GM10248 (cell line): ENCODE data around the gene DUOX1.
A peak's percentile ranks its signal among the peaks of the same experiment; 100 is the strongest.

Experiments used
- CTCF ChIA-PET: fragments of 300-600 bp; sonication (Branson Sonifier 250); formaldehyde crosslinking; extraction: SDS; loops from one replicate; lab custom pipeline; 2021; ENCODE audit warnings: antibody characterized with exemption; lab: Yijun Ruan, JAX
- POLR2A ChIA-PET: fragments of 350-650 bp; sonication (Branson Sonifier 250); formaldehyde crosslinking; extraction: SDS; loops from one replicate; lab custom pipeline; 2020; ENCODE audit warnings: antibody characterized with exemption; lab: Yijun Ruan, JAX
- DNase-seq: peaks from one replicate; pipeline ENCODE4 v3.0.0; 2012; ENCODE audit errors: extremely low spot score
- TF ChIP-seq, protein P1 (sequence below): IDR thresholded peaks from 2 replicates; pipeline ENCODE4 v1.5.1; 2012; ENCODE audit warnings: mild to moderate bottlenecking, low read depth; ENCODE audit errors: extremely low read depth, missing control alignments, control extremely low read depth

Gene DUOX1

DNA sequence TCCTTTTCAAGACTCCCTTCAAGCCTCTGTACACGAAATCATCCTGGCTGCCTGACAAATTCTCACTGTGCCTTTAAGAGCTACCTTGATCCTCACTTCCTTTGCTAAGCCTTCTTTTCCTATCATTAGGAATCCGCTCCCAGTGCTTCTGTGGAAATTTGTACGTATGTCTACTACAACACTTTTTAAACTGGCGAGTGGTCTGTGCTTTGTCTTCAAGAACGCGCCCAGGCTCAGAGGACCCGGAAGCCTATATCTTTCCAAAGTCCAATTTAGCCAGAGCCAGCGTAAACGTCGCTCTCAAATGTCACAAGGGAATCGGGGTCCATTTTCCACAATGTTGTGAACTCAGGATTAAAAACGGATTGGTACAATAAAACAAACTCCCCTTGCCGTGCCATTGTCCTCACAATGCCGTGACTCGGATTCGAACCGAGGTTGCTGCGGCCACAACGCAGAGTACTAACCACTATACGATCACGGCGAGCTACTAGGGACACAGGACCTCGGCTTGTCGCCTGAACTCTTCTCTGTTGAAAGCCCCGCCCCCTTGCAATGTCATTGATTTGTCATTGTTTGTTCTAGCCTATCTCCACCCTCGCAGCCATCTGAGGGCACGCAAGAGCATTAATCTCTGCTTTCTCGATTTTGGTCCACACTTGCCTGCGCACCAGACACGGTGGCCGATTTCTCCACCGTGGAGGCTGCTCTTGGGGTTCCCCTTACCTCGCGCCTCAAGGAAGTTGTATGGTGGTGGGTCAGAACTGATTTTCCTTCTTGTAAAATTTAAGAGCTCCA, 70.4 kb downstream of the DUOX1 start:
- CTCF ChIA-PET: interaction anchor here (0.9 to 5.8 kb wide), 17 partner anchors 12 to 256 kb away, joined by 3 to 49 read pairs (median 5); partner anchors contain the start of gene SHF
- POLR2A ChIA-PET: interaction anchor here (0.7 to 2.1 kb wide), 10 partner anchors 10 to 407 kb away, joined by 3 to 11 read pairs (median 4); partner anchors contain the start of genes GATM and SHF
- DNase-seq: peak; percentile 83
- TF ChIP-seq, protein P1, sequence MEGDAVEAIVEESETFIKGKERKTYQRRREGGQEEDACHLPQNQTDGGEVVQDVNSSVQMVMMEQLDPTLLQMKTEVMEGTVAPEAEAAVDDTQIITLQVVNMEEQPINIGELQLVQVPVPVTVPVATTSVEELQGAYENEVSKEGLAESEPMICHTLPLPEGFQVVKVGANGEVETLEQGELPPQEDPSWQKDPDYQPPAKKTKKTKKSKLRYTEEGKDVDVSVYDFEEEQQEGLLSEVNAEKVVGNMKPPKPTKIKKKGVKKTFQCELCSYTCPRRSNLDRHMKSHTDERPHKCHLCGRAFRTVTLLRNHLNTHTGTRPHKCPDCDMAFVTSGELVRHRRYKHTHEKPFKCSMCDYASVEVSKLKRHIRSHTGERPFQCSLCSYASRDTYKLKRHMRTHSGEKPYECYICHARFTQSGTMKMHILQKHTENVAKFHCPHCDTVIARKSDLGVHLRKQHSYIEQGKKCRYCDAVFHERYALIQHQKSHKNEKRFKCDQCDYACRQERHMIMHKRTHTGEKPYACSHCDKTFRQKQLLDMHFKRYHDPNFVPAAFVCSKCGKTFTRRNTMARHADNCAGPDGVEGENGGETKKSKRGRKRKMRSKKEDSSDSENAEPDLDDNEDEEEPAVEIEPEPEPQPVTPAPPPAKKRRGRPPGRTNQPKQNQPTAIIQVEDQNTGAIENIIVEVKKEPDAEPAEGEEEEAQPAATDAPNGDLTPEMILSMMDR: no peak

DNA sequence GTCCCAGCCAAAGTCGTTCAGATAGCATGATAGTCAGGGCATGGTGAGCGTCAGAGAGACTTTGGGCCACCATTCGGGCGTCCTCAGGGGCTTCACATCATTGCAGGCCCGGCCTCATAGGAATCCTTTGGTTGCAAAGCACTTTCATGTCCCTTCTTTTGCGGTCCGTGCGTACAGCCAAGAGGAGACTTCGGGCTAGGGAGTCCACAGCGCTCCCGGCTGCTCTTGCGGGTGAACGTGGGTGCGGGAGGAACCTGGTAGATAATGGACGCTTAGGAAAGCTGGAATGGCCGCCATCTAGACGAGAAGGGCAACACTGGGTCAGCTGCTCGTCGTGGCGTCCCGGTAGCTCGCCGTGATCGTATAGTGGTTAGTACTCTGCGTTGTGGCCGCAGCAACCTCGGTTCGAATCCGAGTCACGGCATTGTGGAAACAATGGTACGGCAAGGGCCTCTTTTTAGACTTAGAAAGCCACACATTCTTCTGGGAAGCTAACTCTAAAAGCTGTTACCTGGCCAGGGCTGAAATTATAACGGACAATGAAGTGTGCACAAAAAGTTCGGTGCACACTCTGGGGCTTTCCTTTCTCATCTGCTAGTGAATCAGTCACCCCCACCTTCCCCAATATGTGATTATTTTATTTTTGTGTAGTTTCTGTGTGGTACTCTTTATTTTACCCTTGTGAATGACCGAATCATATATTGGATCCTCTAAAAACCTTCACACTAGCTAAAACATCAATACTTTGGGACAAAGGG, 71.2 kb downstream of the DUOX1 start:
- DNase-seq: no peak
- ChIA-PET POLR2A (interaction anchor here (0.6 to 2.1 kb wide), 10 partner anchors 10 to 385 kb away, joined by 3 to 6 read pairs (median 4); partner anchors contain the start of genes GATM and SHF), CTCF (interaction anchor here (0.7 to 5.8 kb wide), 21 partner anchors 11 to 256 kb away, joined by 3 to 49 read pairs (median 4); partner anchors contain the start of gene SHF)
- TF ChIP-seq, protein P1: no peak

DNA sequence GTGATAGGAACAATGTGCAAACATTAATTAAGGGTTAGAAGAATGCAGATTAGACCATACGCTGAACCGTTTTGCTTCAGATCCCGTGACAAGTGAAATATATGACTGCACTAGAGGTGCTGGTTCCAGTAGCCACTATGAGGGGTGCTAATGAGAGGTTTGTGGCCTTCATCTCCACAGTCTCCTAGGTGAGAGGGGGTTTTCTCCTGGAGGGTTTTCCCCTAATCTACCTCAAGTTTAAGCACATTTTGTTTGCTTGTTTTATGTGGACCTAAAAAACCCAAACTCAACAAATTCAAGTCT, 71.7 kb downstream of the DUOX1 start:
- DNase-seq: no peak
- ChIA-PET POLR2A (interaction anchor here (0.6 to 2.1 kb wide), 9 partner anchors 9 to 385 kb away, joined by 3 to 6 read pairs (median 4); partner anchors contain the start of genes GATM and SHF), CTCF (interaction anchor here (0.7 to 5.8 kb wide), 18 partner anchors 11 to 255 kb away, joined by 3 to 58 read pairs (median 5); partner anchors contain the start of gene SHF)
- TF ChIP-seq, protein P1: no peak

DNA sequence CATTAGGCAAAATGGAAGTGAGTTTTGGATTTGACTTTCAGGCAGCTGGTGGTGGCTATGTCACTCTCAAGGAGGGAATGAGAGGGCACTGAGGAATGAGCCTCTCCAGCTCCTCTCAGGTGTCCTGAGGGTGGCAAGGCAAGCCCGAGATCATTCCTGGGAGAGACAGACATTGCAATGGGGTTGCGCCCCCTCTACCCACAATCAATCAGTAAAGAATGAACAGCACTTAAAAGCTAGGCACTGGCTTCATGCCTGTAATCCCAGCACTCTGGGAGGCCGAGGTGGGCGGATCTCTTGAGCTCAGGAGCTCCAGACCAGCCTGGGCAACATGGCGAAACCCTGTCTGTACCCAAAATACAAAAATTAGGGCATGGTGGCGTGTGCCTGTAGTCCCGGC, 72.1 kb downstream of the DUOX1 start:
- TF ChIP-seq, protein P1: no peak
- ChIA-PET POLR2A (interaction anchor here (1.0 to 2.1 kb wide), 4 partner anchors 12 to 176 kb away, joined by 3 to 6 read pairs (median 4); partner anchors contain the start of gene GATM), CTCF (interaction anchor here (0.7 to 5.8 kb wide), 15 partner anchors 13 to 255 kb away, joined by 3 to 58 read pairs (median 6); partner anchors contain the start of gene SHF)
- DNase-seq: no peak

DNA sequence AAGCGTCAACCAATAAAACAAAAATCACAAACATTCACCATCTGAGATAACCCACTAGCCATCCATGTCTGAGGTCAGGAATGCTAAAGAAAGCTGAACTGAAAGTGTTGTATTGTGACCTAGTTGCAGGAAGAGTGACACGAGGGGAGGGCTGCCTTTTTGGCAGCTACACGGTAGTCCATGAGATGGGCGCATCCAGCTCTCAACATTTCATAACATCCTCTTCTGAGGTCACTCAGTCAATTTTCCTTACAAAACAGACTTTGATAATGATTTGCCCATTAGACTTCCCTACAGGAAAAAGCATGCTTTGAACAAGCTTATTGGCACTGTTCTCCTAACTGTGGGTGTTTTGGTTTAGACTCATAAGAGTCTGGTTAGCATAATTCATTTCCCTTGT, 73.4 kb downstream of the DUOX1 start:
- ChIA-PET POLR2A (interaction anchor here (0.8 kb wide), 1 partner anchor 15 kb away, joined by 3 read pairs; the partner anchor contains the start of gene SHF), CTCF (interaction anchor here (0.6 to 5.8 kb wide), 13 partner anchors 13 to 411 kb away, joined by 3 to 58 read pairs (median 7); a partner anchor contains a TSS)
- TF ChIP-seq, protein P1: no peak
- DNase-seq: no peak

DNA sequence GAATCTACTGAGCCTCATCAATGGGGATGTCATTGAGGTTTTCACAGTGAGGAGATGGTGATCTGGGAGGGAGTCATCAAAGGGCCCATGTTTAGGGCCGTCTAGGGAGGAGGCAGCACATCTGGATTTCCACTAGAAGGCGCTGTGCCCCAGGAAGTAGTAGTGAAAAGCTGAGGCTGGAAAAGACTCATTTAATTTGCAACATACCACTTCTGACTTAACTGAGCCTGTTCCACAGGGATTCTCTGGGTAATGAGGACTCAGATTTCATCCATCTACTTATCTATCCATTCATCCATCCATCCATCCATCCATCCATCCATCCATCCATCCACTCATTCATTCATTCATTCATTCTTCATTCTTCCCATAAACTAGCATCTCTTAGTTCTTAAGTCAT, 75.4 kb downstream of the DUOX1 start:
- ChIA-PET POLR2A (no interaction called here), CTCF (interaction anchor here (0.6 to 5.8 kb wide), 54 partner anchors 11 to 455 kb away, joined by 3 to 58 read pairs (median 4); partner anchors contain the start of genes BLOC1S6 and GATM)
- DNase-seq: peak; percentile 69
- TF ChIP-seq, protein P1: peak; percentile 86
